ENCODE measurements around the gene OR52N4.

DNA sequence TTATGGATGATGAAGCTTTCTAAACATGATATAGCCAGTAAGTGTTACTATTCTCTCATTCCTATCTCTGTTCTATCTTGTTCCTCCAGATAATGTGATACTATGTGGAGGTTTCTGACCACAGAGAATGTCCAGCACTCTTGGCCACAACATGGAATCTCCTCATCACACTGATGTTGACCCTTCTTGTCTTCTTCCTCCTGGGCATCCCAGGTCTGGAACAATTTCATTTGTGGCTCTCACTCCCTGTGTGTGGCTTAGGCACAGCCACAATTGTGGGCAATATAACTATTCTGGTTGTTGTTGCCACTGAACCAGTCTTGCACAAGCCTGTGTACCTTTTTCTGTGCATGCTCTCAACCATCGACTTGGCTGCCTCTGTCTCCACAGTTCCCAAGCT is 27.7 kb upstream of the OR52N4 start:
- TF ChIP-seq, protein P1, sequence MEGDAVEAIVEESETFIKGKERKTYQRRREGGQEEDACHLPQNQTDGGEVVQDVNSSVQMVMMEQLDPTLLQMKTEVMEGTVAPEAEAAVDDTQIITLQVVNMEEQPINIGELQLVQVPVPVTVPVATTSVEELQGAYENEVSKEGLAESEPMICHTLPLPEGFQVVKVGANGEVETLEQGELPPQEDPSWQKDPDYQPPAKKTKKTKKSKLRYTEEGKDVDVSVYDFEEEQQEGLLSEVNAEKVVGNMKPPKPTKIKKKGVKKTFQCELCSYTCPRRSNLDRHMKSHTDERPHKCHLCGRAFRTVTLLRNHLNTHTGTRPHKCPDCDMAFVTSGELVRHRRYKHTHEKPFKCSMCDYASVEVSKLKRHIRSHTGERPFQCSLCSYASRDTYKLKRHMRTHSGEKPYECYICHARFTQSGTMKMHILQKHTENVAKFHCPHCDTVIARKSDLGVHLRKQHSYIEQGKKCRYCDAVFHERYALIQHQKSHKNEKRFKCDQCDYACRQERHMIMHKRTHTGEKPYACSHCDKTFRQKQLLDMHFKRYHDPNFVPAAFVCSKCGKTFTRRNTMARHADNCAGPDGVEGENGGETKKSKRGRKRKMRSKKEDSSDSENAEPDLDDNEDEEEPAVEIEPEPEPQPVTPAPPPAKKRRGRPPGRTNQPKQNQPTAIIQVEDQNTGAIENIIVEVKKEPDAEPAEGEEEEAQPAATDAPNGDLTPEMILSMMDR (IDR thresholded peaks at IDR 0.05; ENCODE audit: insufficient read depth, low read depth, low read length): no peak
- no peak for TF ChIP-seq EZH2 (IDR thresholded peaks at IDR 0.05; ENCODE audit: insufficient read depth, low read length)

Measured in astrocyte (in vitro differentiated cells and primary cell).